OCI-LY7 (cell line): ENCODE results near the gene PLXNA3. TPM values are rescaled to one million over a fixed set of nuclear protein-coding genes. Genes with fewer than 3 reads are reported as not detected.

Experiments used
- BruUV-seq: library from RNA; stranded (reverse); fragments of 400-500 nt; replicated peaks from 2 replicates; lab custom pipeline; 2021; lab: Mats Ljungman, UMichigan
- CTCF ChIA-PET: fragments of 300-600 bp; sonication (Branson Sonifier 250); formaldehyde crosslinking; loops from one replicate; lab custom pipeline; 2022; ENCODE audit warnings: antibody characterized with exemption; ENCODE audit not compliant: unreplicated experiment; lab: Charles Lee
- POLR2A ChIA-PET: fragments of 300-600 bp; sonication (Branson Sonifier 250); formaldehyde crosslinking; loops from one replicate; lab custom pipeline; 2022; ENCODE audit warnings: antibody characterized with exemption; lab: Charles Lee
- DNase-seq: peaks from one replicate; pipeline ENCODE4 v3.0.0-alpha.2; 2015; ENCODE audit warnings: low spot score
- H2AFZ ChIP-seq: fragments of 200-600 bp; sonication (generic), shearing (Covaris generic); 2 replicates; pipeline ENCODE4 v1.6.1; 2014; ENCODE audit warnings: mild to moderate bottlenecking, antibody characterized with exemption, low read length, moderate library complexity
- H3K27ac ChIP-seq: fragments of 200-600 bp; sonication (generic); 2 replicates; pipeline ENCODE4 v1.5.1; 2014; ENCODE audit warnings: mixed run types, low read depth, mild to moderate bottlenecking, moderate library complexity, low read length, inconsistent platforms; ENCODE audit not compliant: poor library complexity, severe bottlenecking
- H3K36me3 ChIP-seq: fragments of 200-600 bp; sonication (generic); 2 replicates; pipeline ENCODE4 v1.6.1; 2014; ENCODE audit warnings: mild to moderate bottlenecking, antibody characterized with exemption, low read length, moderate library complexity, mixed read lengths; ENCODE audit not compliant: insufficient read depth
- H3K4me1 ChIP-seq: fragments of 200-600 bp; sonication (generic); 2 replicates; pipeline ENCODE4 v1.5.1; 2014; ENCODE audit warnings: mild to moderate bottlenecking, low read length; ENCODE audit not compliant: insufficient read depth, poor library complexity, severe bottlenecking
- H3K4me2 ChIP-seq: fragments of 200-600 bp; sonication (generic); 2 replicates; pipeline ENCODE4 v1.6.1; 2014; ENCODE audit warnings: mild to moderate bottlenecking, low read length
- H3K4me3 ChIP-seq: fragments of 200-600 bp; sonication (generic); 2 replicates; pipeline ENCODE4 v1.5.1; 2014; ENCODE audit warnings: mild to moderate bottlenecking, low read depth, low read length; ENCODE audit not compliant: poor library complexity, severe bottlenecking
- H3K79me2 ChIP-seq: fragments of 200-600 bp; sonication (generic); 2 replicates; pipeline ENCODE4 v1.6.1; 2016; ENCODE audit warnings: low read depth, mild to moderate bottlenecking, low read length, moderate library complexity, mixed read lengths; ENCODE audit not compliant: insufficient read depth
- H3K9me2 ChIP-seq: fragments of 200-600 bp; sonication (generic); 2 replicates; pipeline ENCODE4 v1.6.1; 2016; ENCODE audit warnings: mild to moderate bottlenecking, low read length, mixed read lengths; ENCODE audit not compliant: insufficient read depth
- H3K9me3 ChIP-seq: fragments of 200-600 bp; sonication (generic); 2 replicates; pipeline ENCODE4 v1.6.1; 2014; ENCODE audit warnings: mild to moderate bottlenecking, mixed run types, low read length, mixed read lengths
- H4K20me1 ChIP-seq: fragments of 200-600 bp; sonication (generic); 2 replicates; pipeline ENCODE4 v1.6.1; 2014; ENCODE audit warnings: mild to moderate bottlenecking, antibody characterized with exemption, low read length, moderate library complexity, mixed read lengths; ENCODE audit not compliant: insufficient read depth
- EZH2phosphoT487 ChIP-seq: fragments of 200-600 bp; sonication (generic); IDR thresholded peaks from 2 replicates; pipeline ENCODE4 v1.6.1; 2018; ENCODE audit warnings: low read depth, borderline replicate concordance, mild to moderate bottlenecking, mixed run types, antibody characterized with exemption, low read length, moderate library complexity, mixed read lengths
- intact Hi-C: fragments of 100-400 bp; cut with micrococcal nuclease; formaldehyde crosslinking; loops from one replicate; pipeline ENCODE4 v1.10.0; 2022; ENCODE audit not compliant: unreplicated experiment
- total RNA-seq, 2 experiments: library from RNA; depleted of rRNA in 1 of 2; stranded (reverse); fragments of >200 nt in 1 of 2; shearing (Covaris generic) in 1 of 2; gene quantifications; 2 replicates each; pipeline ENCODE4 v1.2.3, GENCODE V29; 2014 to 2022
- TF ChIP-seq, protein P1 (sequence below): fragments of 200-600 bp; sonication (generic); conservative IDR thresholded peaks from 2 replicates; pipeline ENCODE4 v1.5.1; 2014; ENCODE audit warnings: mild to moderate bottlenecking, antibody characterized with exemption, low read length, moderate library complexity, mixed read lengths

Gene PLXNA3
- total RNA-seq, 2 experiments from 2014 or later, result 5.6 to 8.0 TPM

DNA sequence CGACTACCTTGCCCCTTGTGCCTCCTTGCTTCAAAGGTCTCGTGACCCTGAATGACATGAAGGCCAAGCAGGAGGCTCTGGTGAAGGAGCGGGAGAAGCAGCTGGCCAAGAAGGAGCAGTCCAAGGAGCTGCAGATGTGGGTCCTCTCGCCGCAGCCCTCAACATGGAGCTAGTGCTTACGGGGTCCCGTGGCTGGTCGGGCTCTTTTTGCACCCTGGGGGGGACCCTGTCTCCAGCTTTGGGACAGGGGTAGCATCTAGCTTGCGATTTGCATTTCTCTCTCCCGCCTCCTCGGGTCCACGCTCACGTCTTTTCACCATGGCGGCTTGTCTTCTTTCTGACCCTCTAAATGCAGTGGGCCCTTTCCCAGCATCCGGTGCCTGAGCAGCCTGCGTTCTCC lies 12.3 kb upstream of the PLXNA3 start:
- H3K27ac ChIP-seq, result no peak overlapping the region
- no peaks in the 10 kb centered on the region for H3K9me2 ChIP-seq
- H3K4me2 ChIP-seq, result no peak overlapping the region
- peaks cover 13% of the 10 kb centered on the region for H3K4me1 ChIP-seq
- H3K79me2 ChIP-seq, result no peaks in the 10 kb centered on the region
- no peak for DNase-seq
- ChIA-PET POLR2A (interaction anchor here (0.6 kb wide), 1 partner anchor 56 kb away, joined by 4 read pairs; no protein-coding TSS in a partner anchor), CTCF (no interaction called here)
- no TSS peak for BruUV-seq
- intact Hi-C loops, result no loop called here
- H4K20me1 ChIP-seq, result no peaks in the 10 kb centered on the region
- no peaks in the 10 kb centered on the region for H3K9me3 ChIP-seq
- peaks cover 7% of the 10 kb centered on the region; the same call in 1 of the 2 replicates for H3K36me3 ChIP-seq
- no peak overlapping the region for H2AFZ ChIP-seq
- no peak overlapping the region for H3K4me3 ChIP-seq
- TF ChIP-seq, protein P1, sequence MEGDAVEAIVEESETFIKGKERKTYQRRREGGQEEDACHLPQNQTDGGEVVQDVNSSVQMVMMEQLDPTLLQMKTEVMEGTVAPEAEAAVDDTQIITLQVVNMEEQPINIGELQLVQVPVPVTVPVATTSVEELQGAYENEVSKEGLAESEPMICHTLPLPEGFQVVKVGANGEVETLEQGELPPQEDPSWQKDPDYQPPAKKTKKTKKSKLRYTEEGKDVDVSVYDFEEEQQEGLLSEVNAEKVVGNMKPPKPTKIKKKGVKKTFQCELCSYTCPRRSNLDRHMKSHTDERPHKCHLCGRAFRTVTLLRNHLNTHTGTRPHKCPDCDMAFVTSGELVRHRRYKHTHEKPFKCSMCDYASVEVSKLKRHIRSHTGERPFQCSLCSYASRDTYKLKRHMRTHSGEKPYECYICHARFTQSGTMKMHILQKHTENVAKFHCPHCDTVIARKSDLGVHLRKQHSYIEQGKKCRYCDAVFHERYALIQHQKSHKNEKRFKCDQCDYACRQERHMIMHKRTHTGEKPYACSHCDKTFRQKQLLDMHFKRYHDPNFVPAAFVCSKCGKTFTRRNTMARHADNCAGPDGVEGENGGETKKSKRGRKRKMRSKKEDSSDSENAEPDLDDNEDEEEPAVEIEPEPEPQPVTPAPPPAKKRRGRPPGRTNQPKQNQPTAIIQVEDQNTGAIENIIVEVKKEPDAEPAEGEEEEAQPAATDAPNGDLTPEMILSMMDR, result no peak
- no peak for TF ChIP-seq EZH2phosphoT487

DNA sequence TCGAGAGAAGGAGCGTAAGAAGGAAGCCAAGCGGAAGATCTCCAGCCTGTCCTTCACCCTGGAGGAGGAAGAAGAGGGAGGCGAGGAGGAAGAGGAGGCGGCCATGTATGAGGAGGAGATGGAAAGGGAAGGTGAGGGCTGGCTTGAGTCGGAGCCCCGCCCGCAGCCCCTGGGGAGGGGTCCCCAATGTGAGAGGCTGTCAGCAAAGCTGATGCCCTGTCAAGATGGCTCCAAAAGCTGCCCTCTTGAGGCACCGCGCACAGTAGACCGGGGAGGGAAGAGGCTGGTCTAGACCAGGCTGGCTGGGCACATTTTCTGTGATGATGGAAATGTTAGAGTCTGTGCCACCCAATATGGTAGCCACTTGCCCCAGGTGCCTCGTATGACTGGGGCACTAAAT lies 11.7 kb upstream of the PLXNA3 start:
- Histone ChIP-seq H3K4me1 (peaks cover 13% of the 10 kb centered on the region), H3K4me2 (no peak overlapping the region), H3K9me3 (no peaks in the 10 kb centered on the region), H3K4me3 (no peak overlapping the region), H4K20me1 (no peaks in the 10 kb centered on the region), H3K9me2 (no peaks in the 10 kb centered on the region), H3K27ac (no peak overlapping the region), H2AFZ (no peak overlapping the region), H3K79me2 (no peaks in the 10 kb centered on the region), H3K36me3 (peaks cover 3% of the 10 kb centered on the region; the same call in 1 of the 2 replicates)
- no peak for TF ChIP-seq EZH2phosphoT487
- TF ChIP-seq, protein P1, result no peak
- BruUV-seq, result no TSS peak
- intact Hi-C loops, result no loop called here
- ChIA-PET POLR2A (interaction anchor here (0.5 kb wide), 1 partner anchor 28 kb away, joined by 3 read pairs; no protein-coding TSS in a partner anchor), CTCF (no interaction called here)
- DNase-seq, result no peak

DNA sequence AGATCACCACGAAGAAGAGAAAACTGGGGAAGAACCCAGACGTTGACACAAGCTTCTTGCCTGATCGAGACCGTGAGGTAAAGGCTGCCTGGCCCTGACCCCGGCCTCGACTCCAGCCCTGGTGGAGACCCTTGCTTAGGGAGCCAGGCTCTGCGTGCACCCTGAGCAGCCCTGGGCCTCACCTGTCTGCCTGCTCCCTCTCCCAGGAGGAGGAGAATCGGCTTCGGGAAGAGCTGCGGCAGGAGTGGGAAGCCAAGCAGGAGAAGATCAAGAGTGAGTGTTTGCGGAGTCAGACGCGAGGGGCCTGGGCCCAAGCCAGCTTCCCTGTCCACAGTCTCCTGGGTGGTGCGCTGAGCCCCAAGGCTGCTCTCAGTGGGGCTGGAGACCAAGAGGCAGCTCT lies 9.6 kb upstream of the PLXNA3 start:
- ChIA-PET POLR2A (interaction anchor here (0.6 to 0.7 kb wide), 2 partner anchors 8 to 314 kb away, joined by 3 to 7 read pairs; partner anchors contain the start of gene DKC1), CTCF (no interaction called here)
- Histone ChIP-seq H2AFZ (no peak overlapping the region), H3K4me2 (no peak overlapping the region), H3K9me2 (no peaks in the 10 kb centered on the region), H3K79me2 (no peaks in the 10 kb centered on the region), H4K20me1 (no peaks in the 10 kb centered on the region), H3K27ac (no peak overlapping the region), H3K4me1 (peaks cover 10% of the 10 kb centered on the region), H3K36me3 (no peaks in the 10 kb centered on the region; the same call in 1 of the 2 replicates), H3K9me3 (no peaks in the 10 kb centered on the region), H3K4me3 (no peak overlapping the region)
- DNase-seq, result no peak
- intact Hi-C loops, result no loop called here
- BruUV-seq, result no TSS peak
- TF ChIP-seq, protein P1, result no peak
- no peak for TF ChIP-seq EZH2phosphoT487
